ENCODE data around the gene ABCC8.

DNA sequence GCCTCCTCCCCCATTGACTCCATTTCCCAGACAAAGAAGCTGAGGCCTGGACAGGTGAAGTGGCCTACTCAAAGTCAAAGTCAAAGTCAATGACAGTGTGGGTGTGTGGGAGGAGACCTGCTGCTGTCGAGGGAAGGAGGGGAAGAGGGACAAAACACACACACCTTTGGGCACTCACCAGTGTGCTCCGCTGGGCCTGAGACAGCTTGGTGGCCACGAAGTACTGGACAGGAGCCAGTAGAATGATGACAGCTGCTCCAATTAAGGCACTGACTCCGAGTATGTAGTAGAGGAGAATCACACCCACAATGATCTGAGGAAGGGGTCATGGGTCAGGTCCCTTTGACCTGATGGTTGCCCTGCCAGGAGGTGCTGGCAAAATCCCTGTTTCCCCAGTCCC, 33.6 kb downstream of the ABCC8 start:
- TF ChIP-seq, protein P1, sequence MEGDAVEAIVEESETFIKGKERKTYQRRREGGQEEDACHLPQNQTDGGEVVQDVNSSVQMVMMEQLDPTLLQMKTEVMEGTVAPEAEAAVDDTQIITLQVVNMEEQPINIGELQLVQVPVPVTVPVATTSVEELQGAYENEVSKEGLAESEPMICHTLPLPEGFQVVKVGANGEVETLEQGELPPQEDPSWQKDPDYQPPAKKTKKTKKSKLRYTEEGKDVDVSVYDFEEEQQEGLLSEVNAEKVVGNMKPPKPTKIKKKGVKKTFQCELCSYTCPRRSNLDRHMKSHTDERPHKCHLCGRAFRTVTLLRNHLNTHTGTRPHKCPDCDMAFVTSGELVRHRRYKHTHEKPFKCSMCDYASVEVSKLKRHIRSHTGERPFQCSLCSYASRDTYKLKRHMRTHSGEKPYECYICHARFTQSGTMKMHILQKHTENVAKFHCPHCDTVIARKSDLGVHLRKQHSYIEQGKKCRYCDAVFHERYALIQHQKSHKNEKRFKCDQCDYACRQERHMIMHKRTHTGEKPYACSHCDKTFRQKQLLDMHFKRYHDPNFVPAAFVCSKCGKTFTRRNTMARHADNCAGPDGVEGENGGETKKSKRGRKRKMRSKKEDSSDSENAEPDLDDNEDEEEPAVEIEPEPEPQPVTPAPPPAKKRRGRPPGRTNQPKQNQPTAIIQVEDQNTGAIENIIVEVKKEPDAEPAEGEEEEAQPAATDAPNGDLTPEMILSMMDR (IDR thresholded peaks at IDR 0.05) = no peak
- TF ChIP-seq POLR2A (IDR thresholded peaks at IDR 0.05) = no peak
- TF ChIP-seq POLR2AphosphoS5 (IDR thresholded peaks at IDR 0.05) = no peak
